DLD1 (cell line): Measurements from ENCODE around the gene UBL3.

Experiments used
- in situ Hi-C: cut with HindIII; loops from 2 replicates; pipeline ENCODE4 v1.10.0; 2017; ENCODE audit warnings: low sequenced_read_pairs

Gene UBL3

GRCh38 chr13:29815336-29815735, 35.1 kb downstream of the UBL3 start:
- in situ Hi-C loops: no loop called here

- in situ Hi-C loops: no loop called here
Observed at GRCh38 chr13:29810898-29811297, 39.5 kb downstream of the UBL3 start.

GRCh38 chr13:29810145-29810742, 40.2 kb downstream of the UBL3 start:
- in situ Hi-C loops: no loop called here

GRCh38 chr13:29808264-29808663, 42.2 kb downstream of the UBL3 start:
- in situ Hi-C loops: no loop called here

DNA sequence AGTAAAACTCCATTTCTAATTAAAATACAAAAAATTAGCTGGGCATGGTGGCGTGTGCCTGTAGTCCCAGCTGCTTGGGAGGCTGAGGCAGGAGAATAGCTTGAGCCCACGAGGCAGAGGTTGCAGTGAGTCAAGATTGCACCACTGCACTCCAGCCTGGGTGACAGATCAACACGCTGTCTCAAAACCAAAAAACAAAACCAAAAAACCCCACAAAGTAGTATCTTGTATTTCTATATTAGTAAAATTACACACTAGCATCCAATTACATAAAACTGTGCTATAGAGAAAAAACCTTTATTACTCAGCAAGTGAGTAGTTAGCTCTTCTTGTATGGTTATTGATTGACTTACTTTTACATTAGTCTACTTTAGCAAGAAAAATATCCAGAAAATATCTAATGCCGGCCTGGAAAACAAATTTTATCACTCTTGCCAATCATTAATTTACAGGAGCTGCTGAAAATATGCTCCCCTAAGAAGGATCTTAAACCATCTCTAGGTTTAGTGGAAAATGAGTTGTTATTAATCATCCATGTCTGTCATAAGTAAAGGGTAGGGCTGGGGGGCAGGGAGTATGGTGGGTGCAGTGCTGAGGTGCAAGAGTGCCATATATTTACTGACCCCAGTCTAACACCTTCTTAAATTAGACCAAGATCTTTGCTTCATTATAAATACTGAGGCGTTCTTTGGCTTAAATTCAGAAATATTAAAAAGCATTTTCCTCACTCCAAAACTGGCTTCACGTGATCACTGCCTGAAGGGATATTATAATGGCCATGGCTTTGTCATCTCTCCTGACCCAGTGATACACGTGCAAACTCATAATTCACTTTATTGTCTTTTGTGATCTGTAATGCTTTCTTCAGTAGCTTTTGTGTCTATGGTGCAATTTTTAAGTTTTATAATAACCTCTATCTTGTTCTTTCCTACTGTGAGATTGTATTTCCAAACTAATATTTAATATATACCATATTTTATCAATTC, 44.1 kb downstream of the UBL3 start:
- in situ Hi-C loops: no loop called here

DNA sequence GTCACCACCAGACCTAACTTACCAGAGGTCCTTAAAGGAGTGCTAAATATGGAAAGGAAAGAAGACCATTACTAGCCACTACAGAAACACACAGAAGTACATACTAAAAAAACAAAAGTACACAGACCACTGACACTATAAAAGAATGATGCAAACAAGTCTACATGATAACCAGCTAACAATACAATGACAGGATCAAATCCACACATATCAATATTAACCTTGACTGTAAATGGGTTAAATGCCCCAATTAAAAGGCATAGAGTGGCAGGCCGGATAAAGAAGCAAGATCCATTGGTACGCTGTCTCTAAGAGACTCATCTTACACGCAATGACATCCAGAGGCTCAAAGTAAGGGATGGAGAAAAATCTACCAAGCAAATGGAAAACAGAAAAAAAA, 47.2 kb downstream of the UBL3 start:
- in situ Hi-C loops: no loop called here

DNA sequence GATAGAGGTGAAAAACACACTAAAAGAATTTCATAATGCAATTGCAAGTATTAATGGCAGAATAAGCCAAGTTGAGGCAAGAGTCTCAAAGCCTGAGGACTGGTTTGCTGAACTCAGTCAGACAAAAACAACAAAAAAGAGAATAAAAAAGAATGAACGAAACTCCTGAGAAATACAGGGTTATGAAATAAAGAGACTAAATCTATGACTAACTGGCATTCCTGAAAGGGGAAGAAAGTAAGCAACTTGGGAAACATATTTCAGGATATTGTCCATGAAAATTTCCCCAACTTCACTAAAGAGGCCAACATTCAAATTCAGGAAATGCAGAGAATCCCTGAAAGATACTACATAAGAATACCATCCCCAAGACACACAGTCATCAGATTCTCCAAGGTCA, 47.8 kb downstream of the UBL3 start:
- in situ Hi-C loops: no loop called here

GRCh38 chr13:29801737-29802305, 48.6 kb downstream of the UBL3 start:
- in situ Hi-C loops: no loop called here

GRCh38 chr13:29801102-29801501, 49.3 kb downstream of the UBL3 start:
- in situ Hi-C loops: no loop called here

- in situ Hi-C loops: no loop called here
Observed at GRCh38 chr13:29800687-29801086, 49.7 kb downstream of the UBL3 start.

- in situ Hi-C loops: no loop called here
Observed at GRCh38 chr13:29799041-29799440, 51.4 kb downstream of the UBL3 start.

- in situ Hi-C loops: no loop called here
Observed at GRCh38 chr13:29791997-29792780, 58.2 kb downstream of the UBL3 start.

- in situ Hi-C loops: no loop called here
Observed at GRCh38 chr13:29791508-29791907, 58.9 kb downstream of the UBL3 start.

- in situ Hi-C loops: no loop called here
Observed at GRCh38 chr13:29786698-29787097, 63.7 kb downstream of the UBL3 start.

- in situ Hi-C loops: no loop called here
Observed at GRCh38 chr13:29785978-29786377, 64.4 kb downstream of the UBL3 start.

DNA sequence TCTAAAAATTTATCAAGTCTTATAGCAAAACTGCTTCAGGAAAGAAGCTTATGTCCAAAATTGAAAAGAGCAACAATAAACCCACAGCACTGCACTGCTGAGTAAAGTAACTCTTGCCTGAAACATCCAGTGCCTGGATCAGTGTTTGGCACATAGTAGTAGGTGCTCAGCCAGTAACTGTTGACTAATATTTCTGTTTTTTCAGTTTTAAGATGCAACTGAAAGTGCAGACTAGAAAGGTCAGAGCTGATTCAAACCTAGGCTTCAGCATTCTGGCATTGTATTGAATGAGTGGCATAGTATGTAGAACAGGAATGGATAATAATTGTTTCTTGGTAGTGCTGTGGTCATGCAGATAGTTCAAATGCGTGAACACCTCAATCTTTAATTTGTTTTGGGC, 67.6 kb downstream of the UBL3 start:
- in situ Hi-C loops: no loop called here

GRCh38 chr13:29774830-29775229, 75.6 kb downstream of the UBL3 start:
- in situ Hi-C loops: no loop called here

DNA sequence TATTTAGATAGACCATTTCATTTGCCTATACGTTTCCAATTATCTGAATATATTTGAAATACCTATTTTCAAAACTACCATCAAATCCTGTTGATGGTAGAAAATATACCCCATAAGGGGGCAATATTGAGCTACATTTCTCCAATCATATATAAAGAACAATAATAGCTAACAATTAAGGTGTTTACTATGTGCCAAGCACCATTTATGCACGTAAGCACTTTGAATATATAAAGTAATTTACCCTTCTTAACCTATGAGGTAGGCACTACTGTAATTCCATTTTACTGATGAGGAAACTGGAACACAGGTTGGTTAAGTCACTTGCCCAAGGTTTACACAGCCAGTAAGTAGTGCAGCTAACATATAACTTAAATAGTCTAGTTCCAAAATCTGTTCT, 79.2 kb downstream of the UBL3 start:
- in situ Hi-C loops: no loop called here

DNA sequence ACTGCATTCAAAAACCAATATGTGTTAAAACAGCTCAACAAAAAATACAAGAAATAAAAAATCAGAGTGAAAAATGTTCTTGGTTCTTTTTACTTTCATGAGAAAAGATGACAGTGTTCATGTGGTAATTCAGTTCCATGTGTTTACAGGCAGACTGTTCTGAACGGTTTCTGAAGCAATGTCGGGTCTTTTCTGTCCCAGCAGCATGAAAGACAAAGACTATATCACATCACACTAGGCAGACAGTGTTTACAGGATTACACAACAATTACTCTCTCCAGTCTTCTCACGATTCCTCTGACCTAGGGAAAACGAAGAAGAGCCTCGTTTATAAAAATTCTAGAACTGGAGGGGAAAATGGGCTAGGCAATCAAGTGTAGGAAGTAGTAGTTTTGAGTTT, 83.4 kb downstream of the UBL3 start:
- in situ Hi-C loops: no loop called here

DNA sequence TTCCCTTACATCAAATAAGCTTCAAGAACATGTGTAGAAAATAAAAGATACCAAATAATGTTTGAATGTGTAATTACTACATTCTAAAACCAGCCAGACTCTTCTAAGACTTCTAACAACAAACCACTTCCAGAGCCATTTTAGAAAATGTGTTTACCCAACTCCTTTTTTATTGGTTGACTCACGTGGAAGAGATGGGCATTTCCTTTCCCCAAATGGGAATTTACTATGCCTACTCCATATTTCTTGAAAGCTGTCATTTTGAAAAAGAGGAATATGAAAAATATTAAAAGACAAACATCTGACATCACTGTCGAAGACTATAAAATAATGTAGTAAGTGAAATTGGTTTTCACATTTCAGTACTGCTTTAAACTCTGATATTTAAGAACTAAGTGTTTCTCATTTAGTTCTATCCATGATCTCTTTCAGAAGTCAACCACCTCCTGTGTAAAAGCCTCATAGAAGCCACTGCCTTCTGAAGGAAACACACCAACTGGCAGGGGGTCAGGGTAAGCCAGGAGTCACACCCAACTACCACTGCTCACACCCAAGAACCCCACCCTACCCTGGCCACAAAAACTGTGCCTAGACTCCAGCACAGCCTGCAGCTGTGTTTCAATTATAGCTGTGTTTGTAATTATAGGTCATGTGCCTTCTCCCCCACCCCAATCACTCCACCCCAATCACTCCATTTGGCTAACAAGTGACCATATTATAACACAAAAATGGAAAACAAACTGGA, 86.8 kb downstream of the UBL3 start:
- in situ Hi-C loops: no loop called here
